Ammon's horn (tissue), 1 donor: Measurements from ENCODE around the gene VPS13D.
"Not testable (repeated sequence)": the region's sequence is repeated elsewhere in the genome, so short reads cannot be mapped to it uniquely, and the experiment has no call there.

Experiments
- DNase-seq: peaks from one replicate; pipeline ENCODE4 v3.0.0-alpha.2; 2016; ENCODE audit warnings: low spot score

Gene VPS13D

DNA sequence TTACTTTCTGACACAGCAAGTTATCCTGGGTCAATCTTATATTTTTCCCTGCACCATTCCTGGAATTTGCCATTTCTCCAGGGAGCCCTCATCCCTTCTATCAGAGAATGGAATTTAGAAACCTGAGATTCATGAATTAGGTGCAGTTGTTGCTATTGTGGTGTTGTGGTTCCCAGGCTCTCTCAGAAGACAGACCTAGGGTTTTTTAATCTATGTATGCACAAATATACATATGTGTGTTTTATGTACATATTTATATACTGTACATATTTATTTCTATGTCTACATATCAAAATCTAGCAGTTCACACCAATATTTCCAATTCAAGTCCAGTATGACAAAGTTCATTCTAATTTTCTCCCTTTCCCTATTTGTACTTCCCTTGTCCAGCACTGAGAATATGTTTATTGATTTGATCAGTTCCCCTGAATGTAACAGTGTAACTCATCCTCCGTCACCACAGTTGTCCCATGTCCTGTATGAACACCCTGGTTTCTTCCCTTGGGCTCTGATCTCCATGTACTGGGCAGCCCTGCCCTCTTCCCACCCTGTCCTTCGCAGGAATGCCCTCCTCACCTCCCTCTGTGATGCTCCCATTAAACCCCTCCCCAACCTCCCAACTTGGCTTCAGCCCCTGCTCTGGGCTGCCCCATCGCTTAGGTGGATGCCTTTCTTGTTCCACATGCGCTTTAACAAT lies 145.5 kb downstream of the VPS13D start:
- DNase-seq, result no peak

DNA sequence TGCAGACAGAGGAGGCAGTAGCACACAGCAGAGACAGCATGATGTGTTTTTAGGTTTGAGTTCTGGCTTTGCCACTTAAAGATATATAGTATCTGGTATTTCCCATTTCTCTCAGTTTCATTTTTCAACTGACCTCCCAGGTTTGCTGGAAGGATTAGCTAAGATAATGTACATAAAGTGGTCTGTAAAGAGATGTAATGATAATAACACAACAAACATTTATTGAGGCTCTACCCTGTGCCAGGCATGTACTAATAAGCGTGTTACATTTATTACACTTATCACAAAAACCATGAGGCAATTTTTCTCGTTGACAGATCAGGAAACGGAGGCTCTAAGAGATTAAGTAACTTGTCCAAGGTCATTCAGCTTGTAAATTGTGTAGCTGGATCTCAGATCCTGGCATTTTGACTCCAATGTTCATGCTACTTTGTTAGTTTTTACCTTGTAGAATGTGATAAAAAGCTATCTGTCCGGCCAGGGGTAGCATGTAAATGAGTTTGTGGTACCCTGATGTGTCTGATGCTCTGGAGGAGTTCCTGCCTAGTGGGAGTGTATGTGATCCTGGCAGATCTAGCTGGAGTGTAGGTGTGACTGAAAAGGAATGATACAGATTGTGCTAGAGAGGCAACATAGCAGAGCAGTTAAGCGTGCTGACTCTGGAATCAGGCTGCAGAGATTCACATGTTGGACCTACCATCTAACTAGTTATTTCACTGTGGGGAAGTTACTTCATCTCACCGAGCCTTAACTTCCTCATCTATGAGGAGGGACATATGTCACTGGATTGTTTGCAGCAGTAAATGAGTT lies 146.6 kb downstream of the VPS13D start:
- DNase-seq, result peak; percentile 75

DNA sequence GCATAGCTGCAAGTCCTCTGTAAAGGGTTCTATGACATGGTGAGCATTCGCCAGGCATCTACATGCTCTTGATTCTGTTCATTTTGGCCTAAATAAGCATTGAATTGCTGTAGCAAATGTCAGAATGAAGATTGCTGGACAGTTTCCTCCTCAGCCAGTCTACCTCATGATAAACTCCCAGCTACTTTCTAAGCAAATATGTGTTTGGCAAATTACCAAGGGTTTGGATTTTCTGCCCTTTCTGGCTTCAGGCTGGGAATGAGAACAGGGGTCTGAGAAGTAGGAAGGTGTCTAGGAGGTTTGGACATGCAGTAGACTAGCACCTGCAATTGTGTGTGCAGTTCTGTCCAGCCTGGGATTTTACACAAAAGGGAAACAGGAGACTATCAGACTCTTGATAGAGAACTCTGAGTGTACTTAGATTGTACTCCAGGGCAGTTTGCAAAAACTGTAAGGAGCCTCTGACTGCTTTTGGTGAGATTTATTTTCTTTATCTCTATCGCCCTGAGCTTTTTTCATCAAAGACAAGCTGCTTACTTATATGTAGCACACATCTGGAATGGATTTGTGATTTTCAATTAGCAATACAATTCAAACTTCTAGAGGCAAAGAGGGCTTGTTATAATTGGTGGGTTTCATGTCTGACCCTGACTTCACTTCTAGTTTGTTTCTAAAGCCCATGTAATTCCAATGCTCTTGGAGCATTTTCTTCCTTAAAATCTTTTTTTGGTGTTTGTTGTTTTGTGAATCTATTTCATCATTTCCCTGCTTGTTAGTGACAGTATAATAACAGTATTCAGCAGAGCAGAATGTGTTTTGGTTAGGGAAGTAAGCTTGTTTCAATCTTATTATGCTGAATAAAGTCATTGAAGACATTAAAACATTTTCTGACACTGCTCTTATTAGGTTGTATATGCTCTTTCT lies 150.8 kb downstream of the VPS13D start:
- no peak for DNase-seq

DNA sequence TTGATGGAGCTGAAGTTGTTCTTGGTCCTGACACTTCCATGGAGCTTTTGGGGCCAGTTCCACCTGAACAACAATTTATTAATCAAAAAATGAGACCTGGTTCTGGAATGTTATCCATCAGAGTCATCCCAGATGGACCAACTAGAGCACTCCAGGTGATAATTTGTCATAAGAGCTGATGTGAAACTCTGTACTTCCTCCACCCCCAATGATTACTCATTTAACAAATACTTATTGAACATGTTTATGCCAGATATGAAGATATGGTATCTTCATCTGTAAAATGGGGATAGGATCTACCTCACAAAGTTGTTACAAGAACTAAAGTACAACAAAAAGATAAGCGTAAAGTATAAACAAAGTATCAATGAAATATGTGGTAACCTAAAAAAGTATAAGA lies 153.2 kb downstream of the VPS13D start:
- no peak for DNase-seq

DNA sequence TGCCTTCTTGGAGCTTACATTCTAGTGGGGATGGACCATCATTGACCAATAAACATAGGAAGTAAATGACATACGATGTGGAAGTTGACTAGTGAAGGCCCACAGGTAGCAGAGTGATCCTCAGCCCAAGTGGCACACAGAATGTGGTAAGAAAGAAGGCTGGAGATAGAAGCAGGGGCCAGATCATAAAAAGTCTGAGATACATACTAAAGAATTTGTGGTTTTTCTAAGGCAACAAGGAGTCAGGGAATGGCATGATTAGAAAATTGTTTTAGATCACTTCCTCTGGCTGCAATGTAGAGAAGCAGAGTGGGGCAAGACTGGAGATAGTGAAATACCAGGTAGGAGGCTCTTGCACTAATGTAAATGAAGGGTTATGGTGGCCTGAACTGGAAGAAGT lies 154.0 kb downstream of the VPS13D start:
- DNase-seq, result no peak

DNA sequence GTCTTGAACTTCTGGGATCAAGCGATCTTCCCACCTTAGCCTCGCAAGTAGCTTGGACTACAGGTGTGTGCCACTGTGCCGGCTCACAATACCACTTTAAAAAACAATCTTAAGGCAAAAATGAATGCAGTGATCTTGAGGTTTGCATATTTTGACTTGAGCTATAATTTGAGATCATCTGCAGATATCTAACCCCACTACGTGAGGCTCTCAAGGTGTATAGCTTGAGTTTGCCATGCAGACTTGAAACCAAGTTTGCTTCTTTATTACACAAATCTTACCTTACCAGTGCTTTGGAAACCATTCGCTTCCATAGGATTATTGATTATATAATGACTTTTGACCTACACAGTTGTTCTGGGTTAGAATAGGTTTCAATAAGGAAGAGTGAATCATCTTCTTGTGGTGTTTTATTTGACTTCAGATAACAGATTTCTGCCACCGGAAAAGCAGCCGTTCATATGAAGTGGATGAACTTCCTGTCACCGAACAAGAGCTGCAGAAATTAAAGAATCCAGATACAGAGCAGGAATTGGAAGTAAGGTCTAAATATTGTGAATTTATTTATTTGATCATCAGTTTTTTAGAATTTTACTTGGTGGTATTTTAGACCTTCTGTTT lies 155.1 kb downstream of the VPS13D start:
- no peak for DNase-seq

GRCh38 chr1:12386130-12386529 lies 156.3 kb downstream of the VPS13D start:
- DNase-seq, result no peak

GRCh38 chr1:12387641-12388040 lies 157.8 kb downstream of the VPS13D start:
- DNase-seq, result no peak

GRCh38 chr1:12390296-12390695 lies 160.5 kb downstream of the VPS13D start:
- DNase-seq, result not testable (repeated sequence)

DNA sequence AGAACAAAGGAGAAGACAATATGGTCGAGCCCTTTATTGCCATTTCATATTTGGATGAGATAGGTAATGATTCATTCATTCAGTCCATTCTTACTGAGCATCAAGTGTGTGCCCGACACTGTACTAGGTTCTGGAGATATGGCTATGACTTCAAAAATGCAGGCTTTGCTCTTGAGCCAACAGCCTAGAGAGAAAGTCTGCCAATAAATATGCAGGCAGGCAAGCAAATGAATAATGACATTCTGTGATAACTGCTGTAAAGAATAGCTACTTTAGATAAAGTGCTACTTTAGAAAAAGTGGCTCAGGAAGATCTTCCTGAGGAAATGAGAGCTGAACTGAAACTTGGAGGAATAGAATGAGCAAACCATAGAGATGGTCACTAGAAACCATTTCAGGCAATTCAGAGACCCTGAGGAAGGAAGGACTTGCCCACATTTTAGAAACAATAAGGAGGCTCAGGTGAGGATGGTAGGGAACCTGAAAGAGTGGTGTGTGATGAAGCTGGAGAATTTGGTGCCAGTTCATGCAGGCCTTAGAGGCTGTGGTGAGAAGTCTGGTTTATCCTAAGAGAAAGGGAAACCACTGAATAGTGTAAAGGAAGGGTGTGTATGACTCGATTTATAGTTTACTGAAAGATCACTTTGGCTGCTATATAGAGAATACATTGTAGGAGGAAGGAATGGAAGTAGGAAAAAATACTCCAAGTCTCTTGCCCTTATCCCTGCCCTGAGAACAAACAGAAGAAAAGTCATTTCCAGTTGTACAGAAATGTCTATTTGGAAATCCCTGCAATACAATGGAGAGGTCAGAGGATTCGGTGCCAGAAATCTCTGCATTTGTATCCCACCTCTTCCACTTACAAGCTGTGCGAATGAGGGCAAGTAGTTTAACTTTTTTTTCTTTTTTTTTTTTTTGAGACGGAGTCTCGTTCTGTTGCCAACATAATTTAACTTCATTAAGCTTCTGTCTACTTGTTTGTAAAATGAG lies 167.9 kb downstream of the VPS13D start:
- DNase-seq, result no peak

GRCh38 chr1:12398479-12398878 lies 168.6 kb downstream of the VPS13D start:
- DNase-seq, result no peak

DNA sequence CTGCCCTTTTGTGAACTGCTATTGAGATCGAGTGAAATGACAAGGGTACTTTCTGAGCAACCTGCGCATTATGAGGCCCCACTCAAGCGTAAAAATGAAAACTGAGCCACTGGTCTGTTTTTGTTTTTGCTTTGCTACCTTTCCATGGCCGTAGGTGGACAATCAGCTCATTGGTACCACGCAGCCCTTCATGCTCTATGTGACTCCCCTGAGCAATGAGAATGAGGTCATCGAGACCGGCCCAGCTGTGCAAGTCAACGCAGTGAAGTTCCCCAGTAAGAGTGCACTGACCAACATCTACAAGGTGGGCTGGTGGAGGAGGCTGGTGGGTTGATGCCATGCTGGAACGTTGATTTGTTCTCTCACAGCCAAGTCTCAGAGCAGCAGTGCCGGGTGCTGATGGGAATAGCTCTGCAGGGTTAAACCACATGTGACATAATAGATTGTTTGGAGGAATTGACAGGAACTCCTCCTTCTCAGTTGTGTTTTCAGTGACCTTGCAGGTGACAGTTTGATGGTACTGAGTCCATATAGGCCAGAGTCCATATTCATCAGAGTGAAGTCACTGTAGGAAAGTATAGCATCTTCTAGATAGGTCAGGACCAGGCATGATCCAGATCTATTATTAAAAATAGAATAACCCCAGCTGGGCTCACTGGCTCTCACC lies 170.3 kb downstream of the VPS13D start:
- DNase-seq, result no peak

DNA sequence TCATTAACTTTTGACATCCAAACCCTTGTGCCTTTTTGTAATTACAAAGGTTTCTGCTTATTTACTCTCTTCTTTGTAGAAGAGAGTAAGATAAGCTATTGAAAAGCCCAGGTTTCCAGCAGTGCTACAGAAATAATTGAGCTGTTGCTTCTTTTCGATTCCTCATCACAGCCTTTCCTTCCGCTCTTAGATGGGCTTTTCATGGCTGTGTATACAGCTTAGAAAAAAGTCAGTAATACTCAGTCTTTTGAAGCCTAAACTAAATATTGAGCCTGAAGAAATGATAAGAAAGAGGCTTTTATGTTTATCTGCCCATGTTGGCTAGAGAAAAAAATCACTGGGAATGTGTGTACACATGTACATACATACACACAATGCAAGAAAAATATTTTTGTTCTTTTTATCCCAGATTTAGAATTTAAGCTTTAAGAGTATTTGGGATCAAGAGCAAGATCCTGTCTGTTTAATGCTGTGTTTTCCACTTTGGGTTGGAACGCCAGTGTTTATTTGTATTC lies 172.4 kb downstream of the VPS13D start:
- DNase-seq, result no peak

GRCh38 chr1:12402842-12403241 lies 173.0 kb downstream of the VPS13D start:
- DNase-seq, result no peak

GRCh38 chr1:12404918-12405317 lies 175.1 kb downstream of the VPS13D start:
- DNase-seq, result no peak

GRCh38 chr1:12405325-12406210 lies 175.7 kb downstream of the VPS13D start:
- no peak for DNase-seq

DNA sequence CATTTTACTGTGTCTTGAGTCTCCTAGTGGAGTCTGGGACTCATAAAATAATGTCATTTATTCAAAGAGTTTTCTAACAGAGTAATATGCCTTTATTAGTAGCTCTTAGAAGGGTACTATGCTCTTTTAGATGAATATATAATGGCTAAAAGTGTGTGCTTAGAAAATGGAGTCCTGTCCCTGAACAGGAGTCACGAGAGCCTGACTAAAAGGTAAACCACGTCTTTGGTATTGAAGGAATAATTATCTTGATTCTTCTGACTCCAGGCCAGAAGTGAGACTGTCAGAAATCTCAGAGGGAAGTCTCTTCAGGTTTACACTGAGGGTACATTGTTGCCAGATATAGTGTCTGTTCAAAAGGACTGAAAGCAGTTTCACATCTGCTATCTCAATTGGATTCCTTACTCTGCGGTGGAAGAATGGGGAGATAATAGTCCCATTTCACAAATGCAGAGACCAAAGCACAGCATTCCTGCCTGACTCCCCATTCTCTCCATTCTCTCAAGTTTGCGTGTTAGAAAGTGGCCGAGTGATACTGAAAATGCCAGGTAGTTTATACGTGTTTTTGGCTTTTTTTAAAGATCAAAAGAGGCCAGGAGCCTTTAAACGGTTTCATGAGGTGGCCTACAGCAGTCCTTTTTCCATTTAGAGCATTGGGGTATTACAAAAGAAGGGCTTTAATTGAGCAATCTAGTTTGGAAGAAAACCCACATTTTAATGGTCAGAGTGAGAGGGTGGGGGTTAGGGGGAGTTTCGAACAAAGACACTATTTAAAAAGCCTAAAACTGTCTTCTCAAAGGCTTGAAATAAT lies 176.6 kb downstream of the VPS13D start:
- peak; percentile 48 for DNase-seq
